ENCODE measurements around the gene RHCE.

Gene RHCE

DNA sequence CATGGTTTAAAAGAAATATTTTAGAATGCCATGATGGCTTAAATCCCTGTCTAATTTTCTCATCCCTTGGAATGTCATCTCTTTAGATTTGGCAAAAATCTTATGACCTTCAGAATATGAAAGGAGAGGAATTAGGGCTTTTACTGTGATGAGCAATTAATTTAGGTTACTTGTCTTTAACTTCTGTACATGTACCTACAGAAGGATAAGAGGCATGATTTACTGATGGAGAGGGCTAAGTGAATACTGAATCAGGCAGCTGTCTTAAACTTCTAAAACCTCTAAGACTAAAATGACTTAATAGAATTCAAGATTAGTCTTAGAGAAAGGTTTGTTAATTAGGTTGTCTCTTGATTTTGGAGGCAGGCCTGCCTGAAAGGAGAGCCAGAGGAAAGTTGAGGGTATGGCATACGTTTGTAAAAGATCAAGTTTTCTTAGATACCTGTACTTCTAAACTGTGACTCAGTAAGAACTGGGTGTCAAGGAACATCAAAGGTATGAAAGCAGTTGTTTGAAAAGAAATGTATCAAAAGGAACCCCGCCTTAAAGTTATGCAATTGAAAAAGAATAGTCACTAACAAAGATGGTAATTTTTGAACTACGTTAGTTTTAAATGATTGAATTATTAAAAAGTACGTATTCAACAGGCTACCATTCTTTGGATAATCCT, 22.5 kb upstream of the RHCE start:
- no peak for DNase-seq (ENCODE audit: low read depth)
- TF ChIP-seq, protein P1, sequence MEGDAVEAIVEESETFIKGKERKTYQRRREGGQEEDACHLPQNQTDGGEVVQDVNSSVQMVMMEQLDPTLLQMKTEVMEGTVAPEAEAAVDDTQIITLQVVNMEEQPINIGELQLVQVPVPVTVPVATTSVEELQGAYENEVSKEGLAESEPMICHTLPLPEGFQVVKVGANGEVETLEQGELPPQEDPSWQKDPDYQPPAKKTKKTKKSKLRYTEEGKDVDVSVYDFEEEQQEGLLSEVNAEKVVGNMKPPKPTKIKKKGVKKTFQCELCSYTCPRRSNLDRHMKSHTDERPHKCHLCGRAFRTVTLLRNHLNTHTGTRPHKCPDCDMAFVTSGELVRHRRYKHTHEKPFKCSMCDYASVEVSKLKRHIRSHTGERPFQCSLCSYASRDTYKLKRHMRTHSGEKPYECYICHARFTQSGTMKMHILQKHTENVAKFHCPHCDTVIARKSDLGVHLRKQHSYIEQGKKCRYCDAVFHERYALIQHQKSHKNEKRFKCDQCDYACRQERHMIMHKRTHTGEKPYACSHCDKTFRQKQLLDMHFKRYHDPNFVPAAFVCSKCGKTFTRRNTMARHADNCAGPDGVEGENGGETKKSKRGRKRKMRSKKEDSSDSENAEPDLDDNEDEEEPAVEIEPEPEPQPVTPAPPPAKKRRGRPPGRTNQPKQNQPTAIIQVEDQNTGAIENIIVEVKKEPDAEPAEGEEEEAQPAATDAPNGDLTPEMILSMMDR (conservative IDR thresholded peaks at IDR 0.05; ENCODE audit: low read depth, low read length) = no peak
- no peak overlapping the region for H3K4me3 ChIP-seq (ENCODE audit: low read depth, low read length)

DNA sequence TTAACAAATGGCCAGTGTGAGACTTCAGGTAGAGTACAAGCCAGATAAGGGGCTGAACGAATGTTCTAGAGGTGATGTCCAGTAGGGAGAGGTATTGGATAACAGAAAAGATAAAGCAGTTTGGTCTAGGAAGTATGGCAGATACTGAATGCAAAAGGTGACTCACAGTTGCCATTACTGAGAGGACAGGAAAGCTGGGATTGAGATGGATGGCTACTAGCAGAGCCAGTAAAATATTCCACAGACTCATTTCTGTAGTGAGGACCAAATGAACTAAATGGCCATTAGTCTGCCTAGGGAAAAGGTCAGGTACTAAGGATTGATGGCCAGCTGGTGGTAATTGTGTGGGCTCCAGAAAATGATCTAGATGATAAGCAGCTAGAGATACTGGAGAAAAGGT, 21.6 kb upstream of the RHCE start:
- TF ChIP-seq, protein P1 (conservative IDR thresholded peaks at IDR 0.05; ENCODE audit: low read depth, low read length) = no peak
- peak; percentile 30 for DNase-seq (ENCODE audit: low read depth)
- H3K4me3 ChIP-seq (ENCODE audit: low read depth, low read length) = no peak overlapping the region

DNA sequence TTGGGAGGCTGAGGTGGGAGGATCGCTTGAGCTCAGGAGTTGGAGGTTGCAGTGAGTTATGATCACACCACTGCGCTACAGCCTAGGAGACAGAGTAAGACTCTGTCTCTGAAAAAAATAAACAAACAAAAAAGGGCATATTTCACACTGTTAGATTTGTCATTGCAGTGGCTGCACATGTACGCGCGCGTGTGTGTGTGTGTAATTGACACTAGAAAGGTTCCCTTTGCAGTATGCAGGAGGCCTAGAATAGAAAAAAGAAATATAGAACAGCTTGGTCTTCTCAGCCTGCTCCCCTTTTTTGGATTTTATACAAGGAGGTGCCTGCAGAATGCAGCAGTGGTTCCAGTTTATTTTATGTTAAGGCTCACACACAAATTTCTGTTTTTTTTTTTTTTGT, 18.7 kb upstream of the RHCE start:
- TF ChIP-seq, protein P1 (conservative IDR thresholded peaks at IDR 0.05; ENCODE audit: low read depth, low read length) = no peak
- no peak for DNase-seq (ENCODE audit: low read depth)
- H3K4me3 ChIP-seq (ENCODE audit: low read depth, low read length) = no peak overlapping the region

DNA sequence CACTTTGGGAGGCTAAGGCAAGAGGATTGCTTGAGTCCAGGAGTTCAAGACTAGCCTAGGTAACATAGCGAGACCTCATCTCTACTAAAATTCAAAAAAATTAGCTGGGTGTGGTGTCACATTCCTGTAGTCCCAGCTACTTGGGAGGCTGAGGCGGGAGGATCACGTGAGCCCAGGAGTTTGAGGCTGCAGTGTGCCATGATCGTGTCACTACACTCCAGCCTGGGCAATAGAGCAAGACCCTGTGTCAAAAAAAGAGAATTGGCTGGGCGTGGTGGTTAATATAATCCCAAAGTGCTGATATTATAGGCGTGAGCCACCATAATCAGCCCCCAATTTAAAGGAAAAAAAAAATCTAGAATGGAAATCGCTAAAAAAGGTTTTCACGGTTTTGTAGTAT, 17.0 kb upstream of the RHCE start:
- TF ChIP-seq, protein P1 (conservative IDR thresholded peaks at IDR 0.05; ENCODE audit: low read depth, low read length) = no peak
- no peak for DNase-seq (ENCODE audit: low read depth)
- no peak overlapping the region for H3K4me3 ChIP-seq (ENCODE audit: low read depth, low read length)

DNA sequence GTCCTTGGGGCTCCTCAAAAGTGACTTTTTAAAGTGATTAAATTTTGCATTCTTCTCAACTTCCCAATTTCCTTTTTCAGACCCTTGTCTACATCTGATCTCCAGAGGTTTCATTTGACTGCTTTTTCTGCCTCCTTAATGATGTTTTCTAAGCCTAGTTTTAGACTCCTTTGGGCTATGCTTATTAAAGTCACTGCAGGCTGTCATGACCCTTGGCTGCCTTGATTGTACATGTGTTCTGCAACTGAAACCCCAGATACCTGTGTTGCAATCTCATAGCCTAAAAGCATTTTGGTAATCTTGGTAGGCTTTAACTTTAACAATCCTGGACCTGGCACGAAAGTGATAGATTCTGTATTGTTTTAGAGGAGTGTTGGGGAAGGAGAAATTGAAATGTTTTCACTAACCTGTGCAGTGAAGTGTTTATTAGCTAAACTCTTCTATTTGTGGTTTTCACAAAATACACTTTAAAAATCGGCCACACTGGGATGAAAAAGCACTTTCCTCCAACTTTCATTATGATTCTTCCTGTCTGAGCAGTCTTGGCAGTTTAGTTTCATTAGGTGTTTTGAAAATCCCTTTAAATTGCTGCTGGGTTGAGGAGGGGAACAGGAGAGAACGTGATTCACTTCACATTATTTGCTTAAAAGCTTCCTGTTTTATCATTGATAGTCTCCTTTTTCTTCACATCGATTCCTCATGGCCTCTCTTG, 14.9 kb upstream of the RHCE start:
- TF ChIP-seq, protein P1 (conservative IDR thresholded peaks at IDR 0.05; ENCODE audit: low read depth, low read length) = no peak
- peak overlapping the region; percentile 1 for H3K4me3 ChIP-seq (ENCODE audit: low read depth, low read length)
- DNase-seq (ENCODE audit: low read depth) = peak; percentile 43

DNA sequence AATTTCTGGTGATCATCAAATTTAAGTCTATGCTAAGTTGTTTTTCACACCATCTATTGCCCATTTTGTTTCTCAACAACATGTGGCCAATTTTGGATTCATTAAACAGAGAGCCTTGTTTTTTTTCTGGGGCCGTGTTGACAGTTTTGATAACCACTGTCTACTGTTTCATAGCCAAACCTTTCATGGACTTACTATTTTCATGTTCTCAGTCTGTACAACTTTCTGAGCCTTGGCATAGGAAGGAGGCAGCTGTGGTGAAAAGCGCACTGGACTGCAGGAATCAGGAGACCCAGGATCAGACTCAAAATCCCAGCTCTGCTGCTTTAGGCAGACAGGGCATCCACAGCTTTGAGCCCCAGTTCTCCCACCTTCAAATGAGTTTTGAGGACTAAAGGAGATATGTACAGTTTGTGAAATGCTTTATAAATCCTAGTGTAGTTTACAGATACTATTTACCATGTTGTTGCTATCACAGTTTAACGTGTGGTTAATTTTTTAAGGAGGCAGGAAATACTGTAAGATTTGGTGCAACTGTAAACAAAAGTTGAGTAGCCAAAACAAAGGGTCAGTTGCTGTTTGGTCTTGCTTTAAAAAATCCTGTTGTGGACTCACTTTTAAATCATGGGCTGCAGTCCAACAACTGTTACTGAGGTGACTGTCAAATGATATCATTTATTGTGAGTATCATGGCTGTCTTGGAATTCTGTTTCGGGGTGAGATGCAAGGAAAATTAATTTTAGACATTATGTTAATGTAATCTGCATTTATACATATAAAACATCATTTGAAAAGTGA, 13.0 kb upstream of the RHCE start:
- TF ChIP-seq, protein P1 (conservative IDR thresholded peaks at IDR 0.05; ENCODE audit: low read depth, low read length) = no peak

More for the DNA sequence above, 13.0 kb upstream of the RHCE start:
- DNase-seq (ENCODE audit: low read depth) = peak; percentile 28
- peak overlapping the region; percentile 4 for H3K4me3 ChIP-seq (ENCODE audit: low read depth, low read length)
